ENCODE measurements around the gene MED31.

DNA sequence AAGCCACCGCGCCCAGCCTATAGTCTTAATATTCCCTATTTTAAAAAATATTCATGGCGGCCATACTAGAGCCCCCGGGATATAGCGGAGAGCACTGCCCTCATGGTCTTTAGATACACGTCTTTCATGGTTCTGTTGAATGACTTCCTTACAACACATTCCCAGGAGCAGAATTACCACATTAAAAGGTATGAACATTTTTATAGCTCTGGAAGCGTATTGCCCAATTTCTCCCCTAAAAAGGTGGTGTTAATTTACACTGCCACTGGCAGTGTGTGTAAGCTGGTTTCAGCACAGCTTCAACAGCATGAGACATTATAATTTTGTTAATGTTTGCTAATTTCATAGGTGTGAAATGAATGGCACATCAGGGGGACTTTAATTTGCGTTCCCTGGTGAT is 19.2 kb upstream of the MED31 start:
- TF ChIP-seq, protein P1, sequence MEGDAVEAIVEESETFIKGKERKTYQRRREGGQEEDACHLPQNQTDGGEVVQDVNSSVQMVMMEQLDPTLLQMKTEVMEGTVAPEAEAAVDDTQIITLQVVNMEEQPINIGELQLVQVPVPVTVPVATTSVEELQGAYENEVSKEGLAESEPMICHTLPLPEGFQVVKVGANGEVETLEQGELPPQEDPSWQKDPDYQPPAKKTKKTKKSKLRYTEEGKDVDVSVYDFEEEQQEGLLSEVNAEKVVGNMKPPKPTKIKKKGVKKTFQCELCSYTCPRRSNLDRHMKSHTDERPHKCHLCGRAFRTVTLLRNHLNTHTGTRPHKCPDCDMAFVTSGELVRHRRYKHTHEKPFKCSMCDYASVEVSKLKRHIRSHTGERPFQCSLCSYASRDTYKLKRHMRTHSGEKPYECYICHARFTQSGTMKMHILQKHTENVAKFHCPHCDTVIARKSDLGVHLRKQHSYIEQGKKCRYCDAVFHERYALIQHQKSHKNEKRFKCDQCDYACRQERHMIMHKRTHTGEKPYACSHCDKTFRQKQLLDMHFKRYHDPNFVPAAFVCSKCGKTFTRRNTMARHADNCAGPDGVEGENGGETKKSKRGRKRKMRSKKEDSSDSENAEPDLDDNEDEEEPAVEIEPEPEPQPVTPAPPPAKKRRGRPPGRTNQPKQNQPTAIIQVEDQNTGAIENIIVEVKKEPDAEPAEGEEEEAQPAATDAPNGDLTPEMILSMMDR (conservative IDR thresholded peaks at IDR 0.05; ENCODE audit: low read depth, low read length): no peak
- TF ChIP-seq EZH2phosphoT487 (IDR thresholded peaks at IDR 0.05; ENCODE audit: borderline replicate concordance, low read length): no peak

Measured in PC-3 (cell line).